NCI-H1048 (cell line): ENCODE data around the gene TAF1D.
"Not testable (repeated sequence)": the region's sequence is repeated elsewhere in the genome, so short reads cannot be mapped to it uniquely, and the experiment has no call there.

Experiments
- DNase-seq: peaks from one replicate; lab custom pipeline; 2025; lab: John Stamatoyannopoulos, UW

The TAF1D gene

DNA sequence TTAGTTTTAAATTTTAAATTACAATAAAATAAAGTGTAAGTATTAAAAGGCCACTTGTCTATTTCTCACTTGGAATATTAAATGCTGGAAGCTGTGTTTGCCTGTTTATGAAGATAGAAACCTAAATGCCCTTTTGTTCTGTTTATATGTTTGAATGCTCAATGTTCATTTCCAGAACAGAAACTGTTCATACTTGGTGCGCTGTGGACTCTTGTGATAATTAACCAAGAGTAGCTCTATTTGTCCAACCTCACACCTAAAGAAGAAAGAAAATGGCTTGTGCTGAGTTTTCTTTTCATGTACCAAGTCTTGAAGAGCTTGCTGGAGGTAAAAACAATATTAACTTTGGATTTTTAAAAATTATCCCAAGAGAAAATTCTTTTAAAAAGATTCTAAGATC lies 5.8 kb upstream of the TAF1D start:
- DNase-seq = no peak

DNA sequence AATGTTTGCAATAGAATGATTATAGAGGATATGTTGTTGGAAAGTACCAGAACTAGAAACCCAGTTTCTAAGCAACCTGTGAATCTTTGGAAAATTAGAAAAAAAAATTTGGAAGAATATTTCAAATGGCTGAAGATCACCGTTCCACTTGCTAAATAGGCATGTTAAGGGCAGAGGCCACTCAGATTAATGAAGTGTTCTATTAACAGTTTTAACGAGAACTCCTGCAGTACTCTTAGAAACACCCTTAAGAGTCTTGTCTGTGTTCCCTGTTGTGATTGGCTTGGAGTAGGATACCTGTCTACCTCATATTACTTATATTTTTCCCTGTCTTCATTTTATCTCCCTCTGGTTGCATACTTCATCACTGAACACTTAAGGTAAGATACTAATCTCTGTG lies 4.8 kb upstream of the TAF1D start:
- DNase-seq = no peak

DNA sequence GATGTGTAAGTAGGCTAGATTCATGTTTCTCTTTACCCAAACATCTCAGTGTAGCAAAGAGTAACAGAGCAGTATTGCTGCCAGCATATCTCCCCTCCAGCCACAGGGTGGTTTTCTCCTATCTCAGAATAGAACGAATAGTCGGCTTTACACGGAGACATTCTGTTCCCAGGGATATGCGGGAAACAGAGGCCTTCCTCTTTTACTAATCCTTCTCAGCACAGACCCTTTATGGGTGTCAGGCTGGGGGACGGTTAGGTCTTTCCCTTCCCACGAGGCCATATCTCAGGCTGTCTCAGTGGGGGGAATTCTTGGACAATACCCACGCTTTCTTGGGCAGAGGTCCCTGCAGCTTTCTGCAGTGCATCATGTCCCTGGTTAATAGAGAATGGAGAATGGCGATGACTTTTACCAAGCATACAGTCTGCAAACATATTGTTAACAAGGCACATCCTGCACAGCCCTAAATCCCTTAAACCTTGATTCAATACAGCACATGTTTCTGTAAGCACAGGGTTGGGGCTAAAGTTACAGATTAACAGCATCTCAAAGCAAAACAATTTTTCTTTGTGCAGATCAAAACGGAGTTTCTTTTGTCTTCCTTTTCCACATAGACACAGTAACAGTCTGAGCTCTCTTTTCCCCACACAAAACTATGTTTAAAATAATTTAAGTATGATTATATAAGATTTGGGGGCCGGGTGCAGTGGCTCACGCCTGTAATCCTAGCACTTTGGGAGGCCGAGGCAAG lies 3.9 kb upstream of the TAF1D start:
- not testable (repeated sequence) for DNase-seq

DNA sequence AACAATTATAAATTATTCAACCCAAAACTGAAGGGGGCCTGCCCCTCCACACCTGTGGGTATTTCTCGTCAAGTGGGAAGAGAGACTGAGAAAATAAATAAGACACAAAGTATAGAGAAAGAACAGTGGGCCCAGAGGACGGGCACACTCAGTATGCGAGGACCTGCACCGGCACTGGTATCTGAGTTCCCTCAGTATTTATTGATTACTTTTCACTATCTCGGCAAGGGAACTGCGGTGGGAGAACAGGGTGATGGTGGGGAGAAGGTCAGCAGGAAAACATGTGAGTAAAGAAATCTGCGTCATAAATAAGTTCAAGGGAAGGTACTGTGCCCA lies 3.3 kb upstream of the TAF1D start:
- no peak for DNase-seq

DNA sequence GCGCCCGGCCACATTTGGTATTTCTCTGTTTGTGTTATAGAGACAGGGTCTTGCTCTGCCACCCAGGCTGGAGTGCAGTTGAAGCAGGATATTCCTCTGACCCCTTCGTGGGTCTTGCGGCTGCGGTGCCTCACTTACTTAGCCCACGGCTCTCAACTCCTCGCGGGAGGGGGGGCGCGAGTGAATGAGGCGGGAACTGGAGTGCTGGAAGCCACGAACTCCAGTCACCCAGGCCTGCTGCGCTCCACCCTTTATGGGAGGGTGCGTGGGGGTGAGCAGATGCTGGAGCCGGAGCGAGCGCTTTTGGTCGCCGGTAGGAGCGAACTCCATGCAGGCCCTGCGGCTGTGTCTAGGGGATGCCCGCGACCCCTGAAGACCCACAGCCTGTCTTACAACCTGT lies 2.0 kb upstream of the TAF1D start:
- no peak for DNase-seq

DNA sequence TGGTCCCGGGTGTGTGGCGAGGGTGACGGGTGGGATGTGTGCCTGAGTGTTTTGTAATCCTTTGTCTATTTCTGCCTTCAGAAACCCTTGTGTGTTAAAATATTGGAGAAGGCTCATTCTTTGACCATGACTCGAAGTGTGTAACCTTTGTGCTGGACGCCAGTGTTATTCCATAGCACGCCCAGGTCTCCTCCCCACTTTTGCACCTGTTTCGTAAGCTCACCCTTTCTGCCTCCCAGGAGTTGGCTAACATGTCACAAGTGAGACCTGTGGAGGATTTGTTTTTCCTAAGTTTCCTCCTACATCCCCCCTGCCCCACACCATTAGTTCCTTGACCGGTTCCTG lies 559 bp upstream of the TAF1D start:
- no peak for DNase-seq

DNA sequence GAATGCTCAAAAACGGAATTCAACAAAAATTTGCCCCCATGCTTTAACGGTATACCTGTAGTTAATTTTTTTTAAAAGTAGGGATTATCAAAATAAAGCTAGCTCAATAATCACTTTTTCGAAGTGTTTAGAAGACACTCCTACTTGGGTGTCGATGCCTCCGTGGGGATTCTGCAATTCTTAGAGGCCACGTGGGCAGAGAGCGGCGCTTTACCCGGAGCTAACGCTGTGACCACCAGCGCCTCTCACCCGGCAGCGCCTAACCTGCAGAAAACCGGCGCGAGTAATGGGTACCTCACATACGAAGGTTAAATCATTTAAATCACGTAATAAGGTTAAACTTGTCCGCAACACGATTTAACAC lies 583 bp downstream of the TAF1D start:
- peak; percentile 11 for DNase-seq

DNA sequence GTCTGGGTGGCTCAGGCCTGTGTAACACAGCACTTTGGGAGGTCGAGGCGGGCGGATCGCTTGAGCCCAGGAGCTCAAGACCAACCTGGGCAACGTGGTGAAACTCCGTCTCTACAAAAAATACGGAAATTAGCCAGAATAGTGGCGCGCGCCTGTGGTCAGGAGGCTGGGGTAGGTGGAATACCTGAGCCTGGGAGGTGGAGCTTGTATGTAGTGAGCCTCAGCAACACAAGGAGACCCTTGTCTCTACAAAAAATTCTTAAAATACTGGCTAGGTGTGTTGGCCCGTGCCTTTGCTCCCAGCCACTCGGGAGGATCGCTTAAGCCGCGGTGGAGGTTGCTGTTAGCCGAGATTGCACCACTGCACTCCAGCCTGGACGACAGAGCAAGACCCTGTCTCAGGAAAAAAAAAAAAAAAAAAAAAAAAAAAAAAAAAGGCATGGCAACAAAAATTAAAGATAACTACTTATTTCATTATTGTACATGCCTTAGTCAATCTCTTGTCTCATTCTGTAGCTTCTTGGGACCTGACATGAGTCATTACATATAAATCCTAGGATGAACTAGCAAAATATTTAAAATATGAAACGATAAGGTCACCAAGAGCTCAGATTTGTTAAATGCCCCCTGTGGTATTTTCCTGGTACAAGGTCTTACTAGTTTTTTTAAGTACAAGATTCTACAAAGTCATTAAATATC lies 1.1 kb downstream of the TAF1D start:
- DNase-seq = no peak

DNA sequence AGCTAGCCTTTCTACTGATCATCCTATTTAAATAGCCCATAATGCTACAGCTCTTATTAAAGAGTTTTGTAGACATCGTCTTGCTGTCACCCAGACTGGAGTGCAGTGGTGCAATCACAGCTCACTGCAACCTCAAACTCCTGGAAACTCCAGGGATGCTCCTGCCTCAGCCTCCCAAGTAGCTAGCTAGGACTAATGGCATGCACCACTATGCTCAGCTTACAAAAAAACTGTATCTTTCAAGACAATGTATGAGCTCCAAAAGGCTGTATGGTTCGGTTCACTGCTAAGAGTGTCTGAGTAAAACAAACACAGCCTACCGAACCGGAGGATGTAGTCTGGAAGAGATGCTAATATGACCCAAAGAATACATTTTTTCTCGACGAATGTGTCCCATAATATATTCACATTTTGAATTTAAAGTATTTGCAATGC lies 2.6 kb downstream of the TAF1D start:
- no peak for DNase-seq

DNA sequence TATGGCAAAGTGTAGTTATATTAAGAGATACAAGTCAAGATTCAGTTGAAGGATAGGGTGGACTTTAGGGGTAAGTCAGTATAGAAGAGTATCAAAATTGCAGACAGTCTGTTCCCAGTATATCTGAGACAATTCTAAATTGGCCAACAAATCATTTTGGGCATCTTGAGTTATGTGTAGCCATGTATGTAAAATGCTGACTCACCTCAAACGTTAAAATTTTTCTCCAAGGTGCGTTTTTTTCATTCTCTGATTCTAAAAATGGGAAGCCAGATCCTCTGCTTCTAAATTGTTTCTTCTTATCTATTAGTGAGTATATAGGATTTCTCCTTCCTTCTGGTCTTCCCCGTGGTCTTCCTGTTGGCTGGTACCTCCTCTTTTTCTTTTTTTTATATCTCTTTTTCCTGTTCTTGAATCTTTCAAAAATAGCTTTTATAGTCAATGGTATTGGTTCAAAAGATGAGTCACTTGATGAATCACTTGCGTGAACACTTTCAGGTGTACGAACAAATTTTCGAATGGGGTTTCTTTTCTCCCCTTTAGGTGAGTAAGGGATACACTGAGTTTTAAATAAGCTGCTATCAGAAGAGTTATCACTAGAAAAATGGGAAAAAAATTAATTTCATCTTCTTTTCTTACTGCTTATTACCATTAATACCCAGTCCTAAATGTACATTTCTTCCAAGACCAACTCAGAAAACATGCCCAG lies 3.2 kb downstream of the TAF1D start:
- no peak for DNase-seq

DNA sequence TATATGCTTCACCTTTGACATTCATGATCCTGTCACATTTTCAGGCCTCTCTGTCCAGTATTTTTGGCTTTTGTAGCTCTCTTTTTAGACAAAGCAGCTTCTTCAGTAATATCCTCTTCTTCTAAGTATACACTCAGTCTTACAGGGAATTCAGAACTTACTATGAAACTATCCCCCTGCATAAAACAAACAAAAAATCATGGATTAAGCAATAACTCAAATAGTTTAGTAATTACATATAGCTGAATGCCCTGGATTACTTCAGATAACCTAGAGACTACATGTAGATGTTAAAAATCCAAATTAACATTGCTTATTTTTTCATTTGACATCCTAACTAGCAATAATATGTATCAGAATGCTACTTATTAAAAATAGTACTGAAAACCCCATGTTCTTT lies 5.2 kb downstream of the TAF1D start:
- DNase-seq = no peak

DNA sequence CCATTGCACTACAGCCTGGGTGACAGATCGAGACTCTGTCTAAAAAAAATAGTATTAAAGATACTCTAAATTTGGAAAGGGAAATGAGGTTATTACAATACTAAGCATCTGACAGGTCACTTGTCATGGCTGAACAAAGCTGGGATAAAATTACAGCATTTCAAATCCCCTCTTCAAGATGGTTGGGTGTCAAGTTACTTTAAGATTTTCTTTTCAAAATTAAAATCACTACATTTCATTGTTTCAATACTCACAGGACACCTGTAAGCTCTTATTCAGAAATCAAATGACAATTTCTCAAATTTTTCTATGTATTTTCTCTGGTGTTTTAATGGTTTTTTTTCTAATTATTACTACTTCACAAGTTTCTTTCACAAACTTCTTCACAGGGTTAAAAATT lies 5.7 kb downstream of the TAF1D start:
- no peak for DNase-seq

DNA sequence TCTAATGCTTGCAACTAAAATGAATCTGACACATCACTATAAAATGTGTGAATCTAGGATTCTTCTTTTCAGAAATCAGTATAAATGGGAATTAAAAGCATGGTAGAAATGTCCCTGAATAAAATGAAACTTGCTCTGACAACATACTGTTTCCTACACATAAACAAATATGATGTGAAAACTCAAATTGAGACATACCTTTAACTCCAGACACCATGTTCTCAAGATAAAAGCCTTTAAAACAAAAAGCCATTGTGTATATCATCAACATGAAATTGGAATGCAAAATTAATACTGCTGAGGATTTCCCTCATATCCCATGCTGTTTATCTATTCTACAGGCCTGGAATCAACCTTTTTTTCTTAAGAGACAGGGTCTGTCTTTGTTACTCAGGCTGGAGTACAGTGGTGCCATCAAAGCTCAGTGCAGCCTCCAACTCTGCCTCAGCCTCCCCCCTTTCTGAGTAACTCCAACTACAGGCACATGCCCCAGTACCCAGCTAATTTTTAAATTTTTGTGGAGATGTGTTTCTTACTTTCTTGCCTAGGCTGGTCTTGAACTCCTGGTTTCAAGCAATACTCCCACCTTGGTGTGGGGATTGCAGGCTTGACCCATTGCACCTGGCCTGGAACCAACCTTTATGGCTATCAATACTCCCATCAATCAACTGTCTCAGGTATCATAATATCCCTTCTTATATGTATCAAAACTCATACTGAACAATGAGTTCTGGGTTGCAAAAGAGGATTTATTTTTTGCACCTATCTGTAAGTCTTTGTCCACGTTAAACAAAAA lies 6.7 kb downstream of the TAF1D start:
- no peak for DNase-seq

DNA sequence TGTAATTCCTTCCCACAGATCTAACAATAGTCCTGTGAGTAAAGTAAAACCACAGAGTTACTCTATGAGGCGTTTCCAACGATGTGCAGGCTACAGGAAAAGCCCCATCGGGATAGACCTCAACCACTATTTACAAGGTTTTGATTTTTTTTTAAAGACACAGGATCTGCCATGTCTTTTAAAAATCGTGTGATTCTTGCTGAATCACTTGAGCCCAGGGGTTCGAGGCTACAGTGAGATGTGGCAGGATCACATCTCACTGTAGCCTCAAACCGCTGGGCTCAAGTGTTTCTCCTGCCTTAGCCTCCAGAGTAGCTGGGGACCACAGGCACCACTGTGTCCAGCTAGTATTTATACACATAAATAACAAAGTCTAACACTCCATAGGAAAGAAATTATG lies 7.8 kb downstream of the TAF1D start:
- no peak for DNase-seq

DNA sequence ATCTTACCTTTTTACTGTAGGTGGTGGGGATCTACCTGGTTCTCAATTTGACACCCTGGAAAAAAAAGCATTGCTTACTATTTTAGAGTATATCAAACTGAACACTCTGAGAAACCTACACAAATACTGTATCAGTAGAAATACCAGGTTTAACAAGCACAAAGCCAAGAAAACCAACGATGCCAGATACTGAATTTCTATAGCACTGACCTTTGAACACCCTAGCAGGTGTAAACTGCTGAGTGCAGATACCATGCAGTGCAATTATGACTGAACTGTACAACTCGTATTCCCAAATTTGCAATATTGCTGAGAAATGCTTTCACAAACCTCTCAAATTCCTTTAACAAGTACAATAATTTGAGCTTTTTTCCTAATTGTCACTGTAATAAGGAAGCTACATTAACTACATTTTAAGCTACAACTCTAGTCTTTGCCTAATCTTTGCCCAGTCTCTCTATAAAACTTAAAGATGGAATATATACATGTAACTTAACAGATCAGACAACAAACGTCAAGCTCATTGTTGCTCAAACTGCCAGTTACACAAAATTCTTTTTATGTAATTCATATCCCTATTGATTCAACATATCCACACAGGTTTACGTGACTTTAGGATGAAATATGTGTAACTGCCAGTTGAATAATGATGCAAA lies 8.9 kb downstream of the TAF1D start:
- DNase-seq = no peak

DNA sequence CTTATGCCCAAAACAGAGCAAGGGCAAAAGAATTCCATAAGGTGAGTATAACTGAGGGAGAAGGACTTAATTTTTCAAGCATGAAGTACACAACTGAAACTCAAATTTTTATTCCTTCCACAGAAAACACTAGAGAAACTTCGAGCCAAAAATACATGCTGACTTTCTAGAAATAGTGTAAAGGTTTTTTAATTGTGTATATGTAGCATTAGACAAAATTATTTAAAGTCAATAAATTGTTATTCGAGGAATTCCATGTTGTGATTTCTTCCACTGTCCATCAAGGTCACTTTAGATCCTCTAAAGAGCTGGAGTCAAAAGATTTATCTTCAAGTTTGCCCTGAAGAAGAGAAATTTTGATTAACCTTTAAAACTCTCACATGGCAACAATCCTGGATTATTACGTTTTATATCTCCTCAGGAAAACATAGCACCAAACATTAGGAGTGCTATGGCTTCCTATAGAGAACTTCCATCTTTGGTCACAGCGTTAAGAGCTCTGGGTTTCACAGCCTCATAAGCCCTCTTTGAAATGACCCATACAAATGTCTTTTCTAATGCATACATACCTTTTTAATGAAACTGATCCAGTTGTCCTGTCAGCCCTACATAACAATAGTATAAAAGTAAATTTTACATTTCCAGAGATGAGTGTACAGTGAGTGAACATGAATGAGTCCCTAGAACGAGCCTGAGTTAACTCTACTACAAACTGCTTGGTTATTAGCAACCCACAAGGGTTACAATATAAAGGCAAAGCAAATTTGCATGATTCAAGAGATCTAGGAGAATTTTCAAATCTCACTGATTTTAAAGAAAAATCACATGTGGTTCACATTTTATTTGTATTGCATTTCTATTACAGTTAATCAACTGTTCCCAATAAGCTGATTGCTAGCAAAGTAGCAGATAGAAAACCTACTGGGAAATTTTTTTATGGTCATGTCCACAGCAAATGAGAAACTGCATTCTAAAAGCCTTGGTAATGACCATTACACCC lies 10.9 kb downstream of the TAF1D start:
- DNase-seq = no peak

DNA sequence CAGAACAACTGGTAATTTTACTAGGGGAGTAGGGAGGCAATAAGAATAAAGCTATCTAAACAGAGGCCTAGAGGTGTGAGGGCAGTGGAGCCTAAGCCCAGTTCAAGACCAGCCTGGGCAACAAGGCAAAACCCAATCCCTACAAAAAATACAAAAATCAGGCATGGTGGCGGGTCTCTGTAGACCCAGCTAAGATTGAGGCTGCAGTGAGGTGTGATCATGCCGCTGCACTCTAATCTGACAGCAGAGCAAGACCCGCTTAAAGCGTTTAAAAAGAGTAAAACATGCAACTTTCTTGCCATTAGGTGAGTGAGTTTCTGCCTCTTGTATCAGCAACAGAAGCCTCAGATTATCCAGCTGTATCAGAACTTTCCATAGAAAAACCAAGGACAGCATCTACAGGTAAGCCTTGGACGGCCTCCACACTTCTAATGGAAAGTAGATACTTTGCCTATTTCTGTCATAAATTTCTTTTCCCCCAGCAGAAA lies 12.1 kb downstream of the TAF1D start:
- no peak for DNase-seq

DNA sequence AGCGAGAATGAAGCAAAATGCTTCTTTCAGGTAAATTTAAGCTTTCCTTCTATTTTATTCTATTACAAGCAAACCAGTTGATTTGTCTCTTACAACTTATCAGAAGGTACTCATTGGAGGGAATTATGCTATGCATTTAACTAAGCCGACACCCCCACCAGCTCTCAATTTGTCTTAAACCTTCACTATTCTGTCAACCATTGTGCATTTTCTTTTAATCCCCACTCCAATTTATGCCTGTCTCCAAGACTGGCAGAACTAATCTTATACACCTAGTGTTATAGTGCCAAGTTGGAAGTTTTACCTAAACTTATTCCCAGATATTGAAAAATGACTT lies 12.5 kb downstream of the TAF1D start:
- no peak for DNase-seq

DNA sequence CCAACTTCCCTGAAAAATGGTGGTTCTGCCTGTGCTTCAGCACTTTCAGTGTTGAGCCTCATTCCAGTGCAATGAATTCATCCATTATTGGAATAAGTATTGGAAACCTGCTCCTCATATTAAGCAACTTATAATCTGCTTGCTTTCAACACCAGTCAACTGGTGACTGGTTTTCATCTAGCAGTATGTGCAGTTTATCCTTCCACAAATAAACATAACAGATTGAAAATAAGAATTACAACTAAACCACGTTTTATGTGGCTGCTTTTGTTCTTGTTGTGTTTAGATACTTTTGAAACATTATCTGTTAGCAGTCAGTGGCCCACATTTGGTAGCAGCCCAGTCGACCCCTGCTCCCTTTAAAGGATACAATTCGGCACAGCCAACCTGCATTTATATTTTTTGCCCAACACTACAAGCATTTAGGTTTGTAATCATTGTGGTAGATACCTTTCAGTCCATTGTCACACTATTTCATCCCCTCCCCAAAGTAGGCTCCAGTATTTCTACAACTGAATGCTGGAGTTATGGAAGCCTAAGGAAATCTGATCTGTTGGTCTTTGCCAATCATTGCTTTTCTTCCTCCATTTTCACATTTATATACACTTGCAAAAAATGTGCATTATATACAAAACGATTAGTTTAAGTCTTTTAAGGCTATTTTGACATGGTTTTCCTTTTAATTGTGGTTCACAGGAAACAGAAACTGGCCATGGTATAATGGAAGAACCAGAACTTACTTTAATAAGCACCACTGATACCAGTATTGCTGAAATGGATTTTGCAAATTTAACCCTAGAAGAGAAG lies 13.1 kb downstream of the TAF1D start:
- DNase-seq = no peak

DNA sequence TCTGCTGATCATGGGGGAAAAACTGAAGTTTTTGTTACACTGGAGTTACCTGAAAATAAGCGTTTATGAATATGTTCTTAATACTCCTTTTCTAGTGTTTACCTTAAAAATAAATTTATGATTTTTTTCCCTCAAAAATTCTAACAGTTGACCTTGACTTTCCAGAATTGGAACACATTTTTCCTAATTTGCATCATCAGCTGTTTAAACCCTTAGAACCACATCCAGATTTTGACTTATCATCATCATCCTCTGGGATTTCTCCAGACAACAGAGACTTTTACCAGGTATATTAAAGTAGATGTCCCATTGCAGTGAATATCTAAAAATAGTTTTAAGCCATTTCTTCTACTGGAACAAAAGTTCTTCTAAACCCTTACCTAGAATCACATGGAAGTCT lies 17.2 kb downstream of the TAF1D start:
- no peak for DNase-seq
